ENCODE results near the gene ALOXE3. TPM values are rescaled to one million over a fixed set of nuclear protein-coding genes. Genes with fewer than 3 reads are reported as not detected.

ALOXE3 gene
- total RNA-seq, 1 donor from 2014 or later, result not detected

DNA sequence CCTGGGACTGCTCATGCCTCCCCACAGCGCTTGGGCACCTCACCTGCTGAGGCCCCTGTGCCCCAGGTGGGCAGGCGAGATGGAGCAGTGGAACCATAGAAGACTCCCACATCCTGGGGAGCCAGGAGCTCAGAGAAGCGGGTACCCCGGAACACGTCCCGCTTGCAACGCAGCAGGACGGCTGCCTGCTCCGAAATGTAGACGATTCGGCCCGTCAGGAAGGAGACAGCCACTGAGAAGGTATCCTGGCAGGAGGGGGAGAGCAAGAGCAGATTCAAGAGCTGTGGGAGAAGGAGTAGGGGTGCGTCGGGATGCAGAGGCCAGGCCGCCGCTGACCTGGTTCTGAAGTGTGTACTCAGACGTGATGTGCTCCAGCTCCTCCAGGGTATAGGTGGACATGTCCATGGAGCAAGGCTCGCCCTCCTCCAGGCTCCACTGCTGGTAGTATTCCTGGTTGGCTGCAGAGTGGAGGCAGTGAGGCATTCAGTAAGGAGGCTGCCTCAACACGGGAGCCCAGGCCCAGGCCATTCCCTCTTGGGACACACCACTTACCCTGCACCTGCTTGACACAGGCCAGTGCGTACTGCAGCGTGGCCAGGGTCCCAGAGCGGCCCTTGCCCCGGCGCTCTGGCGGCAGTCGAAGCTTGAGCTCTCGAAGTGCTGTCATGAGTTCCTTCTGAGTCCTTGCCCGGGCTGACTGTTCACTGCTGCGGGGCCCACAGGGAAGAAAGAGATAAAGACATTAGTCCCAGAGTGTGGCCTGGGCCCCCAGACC is 31.3 kb upstream of the ALOXE3 start:
- peaks cover 57% of the 10 kb centered on the region for H3K36me3 Mint-ChIP-seq (ENCODE audit: low read depth)
- no peak for ATAC-seq (ENCODE audit: low read depth)
- no peaks in the 10 kb centered on the region for H3K27me3 Mint-ChIP-seq
- DNase-seq, result no peak
- H3K4me1 Mint-ChIP-seq, result peaks cover 31% of the 10 kb centered on the region
- H3K27ac Mint-ChIP-seq, result no peak overlapping the region
- no peaks in the 10 kb centered on the region for H3K9me3 Mint-ChIP-seq
- TF ChIP-seq, protein P1, sequence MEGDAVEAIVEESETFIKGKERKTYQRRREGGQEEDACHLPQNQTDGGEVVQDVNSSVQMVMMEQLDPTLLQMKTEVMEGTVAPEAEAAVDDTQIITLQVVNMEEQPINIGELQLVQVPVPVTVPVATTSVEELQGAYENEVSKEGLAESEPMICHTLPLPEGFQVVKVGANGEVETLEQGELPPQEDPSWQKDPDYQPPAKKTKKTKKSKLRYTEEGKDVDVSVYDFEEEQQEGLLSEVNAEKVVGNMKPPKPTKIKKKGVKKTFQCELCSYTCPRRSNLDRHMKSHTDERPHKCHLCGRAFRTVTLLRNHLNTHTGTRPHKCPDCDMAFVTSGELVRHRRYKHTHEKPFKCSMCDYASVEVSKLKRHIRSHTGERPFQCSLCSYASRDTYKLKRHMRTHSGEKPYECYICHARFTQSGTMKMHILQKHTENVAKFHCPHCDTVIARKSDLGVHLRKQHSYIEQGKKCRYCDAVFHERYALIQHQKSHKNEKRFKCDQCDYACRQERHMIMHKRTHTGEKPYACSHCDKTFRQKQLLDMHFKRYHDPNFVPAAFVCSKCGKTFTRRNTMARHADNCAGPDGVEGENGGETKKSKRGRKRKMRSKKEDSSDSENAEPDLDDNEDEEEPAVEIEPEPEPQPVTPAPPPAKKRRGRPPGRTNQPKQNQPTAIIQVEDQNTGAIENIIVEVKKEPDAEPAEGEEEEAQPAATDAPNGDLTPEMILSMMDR (IDR thresholded peaks at IDR 0.05), result no peak
- H3K4me3 Mint-ChIP-seq, result no peak overlapping the region
- ChIA-PET POLR2A (interaction anchor here (0.6 to 15.9 kb wide), 6 partner anchors 10 to 595 kb away, joined by 3 to 385 read pairs (median 4); partner anchors contain the start of genes CCDC42 and HES7), CTCF (no interaction called here)
- intact Hi-C loops (cut with micrococcal nuclease), result loop anchor here (10.0 kb wide), 1 partner anchor 465 kb away; the partner anchor contains the start of genes TP53 and WRAP53

DNA sequence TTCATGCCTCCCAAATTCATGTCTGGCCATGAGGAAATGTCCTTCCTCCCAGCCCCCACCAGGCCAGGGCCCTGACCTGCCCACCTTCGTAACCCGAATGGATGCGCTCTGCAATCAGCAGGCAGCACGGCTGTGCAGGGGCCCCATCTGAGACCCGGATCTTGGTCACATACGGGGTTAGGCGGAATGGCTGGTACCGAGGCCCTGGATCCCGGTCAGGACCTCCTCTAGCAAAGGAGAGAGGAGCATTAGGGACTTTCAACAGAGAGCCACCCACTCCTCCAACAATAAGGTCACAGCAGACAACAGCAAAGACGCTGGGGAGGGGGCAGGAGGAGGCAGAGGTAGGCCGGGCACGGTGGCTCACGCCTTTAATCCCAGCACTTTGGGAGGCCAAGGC is 30.2 kb upstream of the ALOXE3 start:
- ATAC-seq (ENCODE audit: low read depth) (no peak), DNase-seq (no peak)
- TF ChIP-seq, protein P1 (IDR thresholded peaks at IDR 0.05), result no peak
- intact Hi-C loops (cut with micrococcal nuclease), result no loop called here
- Mint-ChIP-seq H3K27ac (no peak overlapping the region), H3K4me1 (peaks cover 29% of the 10 kb centered on the region), H3K27me3 (no peaks in the 10 kb centered on the region), H3K36me3 (ENCODE audit: low read depth) (peaks cover 67% of the 10 kb centered on the region), H3K9me3 (no peaks in the 10 kb centered on the region), H3K4me3 (no peak overlapping the region)
- POLR2A ChIA-PET, result interaction anchor here (1.0 to 1.1 kb wide), 2 partner anchors 9 to 24 kb away, joined by 5 to 6 read pairs; no protein-coding TSS in a partner anchor
- CTCF ChIA-PET, result no interaction called here

DNA sequence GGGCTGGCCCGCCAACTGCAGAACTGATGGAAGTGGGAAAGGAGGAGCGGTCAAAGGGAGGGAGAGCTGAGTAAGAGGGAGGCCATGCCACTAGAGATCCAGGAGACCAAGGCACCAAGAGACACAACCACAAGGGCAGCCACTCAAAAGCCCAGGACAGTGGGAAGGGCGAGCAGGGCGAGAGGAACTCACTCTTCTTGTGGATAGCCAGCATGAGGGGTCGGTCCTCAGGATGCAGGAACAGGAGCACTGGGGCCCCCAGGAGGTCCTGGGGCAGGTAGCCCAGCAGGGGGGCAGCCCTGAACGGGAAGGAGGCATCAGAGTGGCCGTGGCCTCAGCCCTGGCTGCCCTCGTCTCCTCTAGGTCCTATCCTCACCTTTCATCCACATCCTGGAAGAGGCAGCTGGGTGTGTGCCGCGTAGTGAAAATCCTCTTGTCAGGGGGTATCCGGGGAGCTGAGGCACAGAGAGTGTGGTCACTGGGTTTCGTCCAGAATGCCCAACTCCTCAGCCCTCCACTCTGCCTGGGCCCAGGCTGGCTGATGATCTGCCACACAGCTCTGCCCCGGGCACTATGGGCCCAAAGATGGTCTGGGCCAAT is 29.6 kb upstream of the ALOXE3 start:
- ChIA-PET CTCF (no interaction called here), POLR2A (interaction anchor here (1.0 to 1.1 kb wide), 2 partner anchors 8 to 25 kb away, joined by 5 to 6 read pairs; no protein-coding TSS in a partner anchor)
- H3K9me3 Mint-ChIP-seq, result no peaks in the 10 kb centered on the region
- intact Hi-C loops (cut with micrococcal nuclease), result no loop called here
- no peak overlapping the region for H3K4me3 Mint-ChIP-seq
- TF ChIP-seq, protein P1 (IDR thresholded peaks at IDR 0.05), result no peak
- H3K36me3 Mint-ChIP-seq (ENCODE audit: low read depth), result peaks cover 65% of the 10 kb centered on the region
- H3K4me1 Mint-ChIP-seq, result peaks cover 23% of the 10 kb centered on the region
- ATAC-seq (ENCODE audit: low read depth), result no peak
- no peak for DNase-seq
- no peaks in the 10 kb centered on the region for H3K27me3 Mint-ChIP-seq
- no peak overlapping the region for H3K27ac Mint-ChIP-seq

DNA sequence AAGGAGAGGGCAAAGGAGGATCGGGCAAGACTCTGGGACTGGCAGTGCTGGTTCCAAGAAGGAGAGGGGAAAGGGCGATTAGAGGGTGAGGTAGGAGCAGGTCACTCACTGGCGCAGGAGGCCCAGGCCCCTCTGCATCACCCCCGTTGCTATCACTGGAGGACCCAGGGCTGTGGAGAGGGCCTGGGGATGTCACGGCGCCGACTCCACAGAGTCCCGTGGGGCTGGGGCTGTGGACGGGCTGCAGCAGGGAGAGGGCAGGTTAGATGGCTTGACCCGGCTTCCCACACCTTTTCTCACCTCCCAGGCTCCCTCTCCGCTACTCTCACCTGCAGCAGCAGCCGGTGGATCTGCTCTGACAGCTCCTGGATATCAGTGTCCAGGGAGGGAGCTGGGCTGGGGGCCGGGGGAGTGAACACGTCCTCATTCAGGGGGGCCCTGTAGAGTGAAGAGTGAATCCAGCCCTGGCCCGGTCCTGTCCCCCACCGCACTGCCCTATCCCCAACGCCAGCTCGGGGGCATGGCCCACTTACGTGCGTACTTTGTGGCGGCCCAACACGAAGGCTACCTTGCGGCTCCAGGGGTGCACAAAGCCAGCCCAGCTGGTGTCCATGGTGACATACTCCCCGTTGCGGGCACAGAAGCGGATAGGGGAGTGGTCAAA is 29.0 kb upstream of the ALOXE3 start:
- no peak for ATAC-seq (ENCODE audit: low read depth)
- intact Hi-C loops (cut with micrococcal nuclease), result no loop called here
- Mint-ChIP-seq H3K4me3 (no peak overlapping the region), H3K27ac (no peak overlapping the region), H3K36me3 (ENCODE audit: low read depth) (peaks cover 70% of the 10 kb centered on the region), H3K9me3 (no peaks in the 10 kb centered on the region), H3K27me3 (no peaks in the 10 kb centered on the region), H3K4me1 (peaks cover 17% of the 10 kb centered on the region)
- no peak for DNase-seq
- ChIA-PET POLR2A (interaction anchor here (1.1 to 2.9 kb wide), 3 partner anchors 8 to 100 kb away, joined by 4 to 11 read pairs (median 6); partner anchors contain the start of gene CTC1), CTCF (interaction anchor here (1.4 kb wide), 1 partner anchor 9 kb away, joined by 3 read pairs; no protein-coding TSS in a partner anchor)
- TF ChIP-seq, protein P1 (IDR thresholded peaks at IDR 0.05), result no peak

Measured in activated B cell treated with CpG ODN at 0.5 μM for 24 hours (primary cell).